Measurements from ENCODE around the gene TMEM244.
"Not testable (repeated sequence)": the region's sequence is repeated elsewhere in the genome, so short reads cannot be mapped to it uniquely, and the experiment has no call there.

The TMEM244 gene

DNA sequence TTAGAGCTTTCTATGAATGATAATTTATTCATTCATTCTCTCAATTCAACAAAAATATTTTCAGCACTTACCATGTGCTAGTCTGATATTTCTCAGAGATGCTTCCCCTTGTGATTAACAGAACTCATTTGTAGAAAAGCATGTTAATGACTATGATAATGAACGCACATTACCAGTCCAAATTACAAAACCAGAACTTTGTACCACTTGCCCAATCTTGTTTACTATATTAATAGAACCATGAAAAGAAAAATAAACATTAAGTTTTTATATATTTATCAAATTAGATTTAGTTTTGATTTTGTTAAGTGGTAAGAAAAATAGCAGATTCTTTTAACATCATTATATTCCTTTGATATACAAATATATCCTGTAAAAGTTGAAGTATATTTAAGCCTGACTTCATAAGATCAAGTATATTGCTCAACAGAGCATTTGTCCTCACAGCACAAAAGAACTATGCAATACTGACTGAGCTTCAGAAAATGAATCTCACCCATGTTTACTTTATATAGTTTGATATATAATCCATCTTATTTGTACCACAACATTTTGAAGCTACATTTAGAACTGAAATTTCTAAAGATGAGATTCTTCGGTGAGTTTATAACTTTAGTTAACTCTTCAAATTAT lies 48.9 kb downstream of the TMEM244 start:
- DNase-seq (ENCODE audit: low read depth in 3 of 3): no peak

DNA sequence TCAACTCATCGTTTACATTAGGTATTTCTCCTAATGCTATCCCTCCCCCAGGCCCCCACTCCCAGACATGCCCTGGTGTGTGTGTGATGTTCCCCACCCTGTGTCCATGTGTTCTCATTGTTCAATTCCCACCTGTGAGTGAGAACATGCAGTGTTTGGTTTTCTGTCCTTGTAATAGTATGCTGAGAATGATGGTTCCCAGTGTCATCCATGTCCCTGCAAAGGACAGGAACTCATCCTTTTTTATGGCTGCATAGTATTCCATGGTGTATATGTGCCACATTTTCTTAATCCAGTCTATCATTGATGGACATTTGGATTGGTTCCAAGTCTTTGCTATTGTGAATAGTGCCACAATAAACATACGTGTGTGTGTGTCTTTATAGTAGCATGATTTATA lies 54.0 kb downstream of the TMEM244 start:
- DNase-seq (ENCODE audit: low read depth in 3 of 3): not testable (repeated sequence)

DNA sequence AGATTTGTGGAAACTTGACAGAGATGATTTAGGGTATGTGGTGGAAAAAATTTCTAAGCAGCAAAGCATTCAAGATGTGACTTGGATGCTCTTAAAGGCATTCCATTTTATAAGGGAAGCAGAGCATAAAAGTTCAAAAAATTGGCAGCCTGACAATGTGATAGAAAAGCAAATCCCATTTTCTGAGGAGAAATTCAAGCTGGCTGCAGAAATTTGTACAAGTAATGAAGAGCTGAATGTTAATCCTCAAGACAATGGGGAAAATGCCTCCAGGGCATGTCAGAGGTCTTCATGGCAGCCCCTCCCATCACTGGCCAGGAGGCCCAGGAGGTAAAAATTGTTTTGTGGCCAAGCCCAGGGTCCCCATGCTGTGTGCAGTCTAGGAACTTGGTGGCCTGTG lies 58.2 kb downstream of the TMEM244 start:
- DNase-seq (ENCODE audit: low read depth in 3 of 3): not testable (repeated sequence)

DNA sequence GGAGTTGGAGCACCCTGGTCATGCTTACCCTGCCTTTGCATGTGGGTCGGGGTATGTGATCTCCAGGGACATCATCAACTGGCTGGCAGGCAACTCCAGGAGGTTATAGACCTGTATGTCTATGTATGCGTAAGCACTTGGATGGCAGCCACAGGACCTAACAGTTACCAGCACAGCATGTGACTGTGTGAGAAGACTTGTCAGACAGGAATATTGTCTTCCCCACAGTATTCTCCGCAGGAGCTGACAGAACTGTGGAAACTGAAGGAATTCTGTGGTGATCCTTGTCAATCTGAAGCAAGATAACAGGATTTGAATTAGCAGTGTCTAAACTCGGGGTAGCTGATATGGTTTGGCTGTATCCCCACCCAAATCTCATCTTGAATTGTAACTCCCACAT lies 59.2 kb downstream of the TMEM244 start:
- DNase-seq (ENCODE audit: low read depth in 3 of 3): no peak

DNA sequence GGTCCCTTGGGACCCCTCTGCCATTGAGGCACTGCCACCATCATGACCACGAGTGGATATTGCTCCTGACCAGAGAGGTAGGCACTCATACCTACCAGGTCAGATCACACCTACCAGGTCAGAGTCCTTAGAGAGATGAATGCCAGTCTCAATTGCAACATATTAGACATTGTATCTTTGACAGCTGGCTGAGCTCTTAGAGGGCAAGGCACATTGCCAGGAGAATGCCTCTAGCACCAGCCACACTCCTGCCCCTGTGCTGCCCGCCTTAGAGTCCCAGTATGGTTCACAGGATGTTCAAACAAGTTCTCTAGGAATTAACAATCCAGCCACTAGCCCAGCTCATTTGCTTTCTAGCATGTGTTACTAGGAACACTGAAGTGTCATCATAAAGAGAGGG lies 65.9 kb downstream of the TMEM244 start:
- no peak for DNase-seq (ENCODE audit: low read depth in 3 of 3)

DNA sequence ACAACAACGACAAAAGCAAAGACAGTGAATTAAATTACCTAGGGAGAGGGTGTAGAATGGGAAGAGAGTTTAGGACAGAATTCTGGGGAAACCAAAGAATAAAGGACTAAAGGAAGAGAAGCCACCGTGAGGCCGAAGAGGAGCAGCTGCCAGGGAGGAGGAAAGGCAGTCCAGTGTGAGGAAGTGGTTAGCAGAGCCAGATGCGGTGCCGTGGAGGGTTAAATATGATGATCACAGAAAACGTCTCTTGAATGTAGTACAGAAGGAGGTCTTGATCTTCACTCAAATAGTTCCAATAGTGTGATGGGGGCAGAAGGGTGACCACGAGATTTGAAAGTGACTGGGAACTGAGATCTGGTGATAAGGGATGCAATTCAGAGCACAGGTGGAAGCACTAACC lies 67.7 kb downstream of the TMEM244 start:
- no peak for DNase-seq (ENCODE audit: low read depth in 3 of 3)

DNA sequence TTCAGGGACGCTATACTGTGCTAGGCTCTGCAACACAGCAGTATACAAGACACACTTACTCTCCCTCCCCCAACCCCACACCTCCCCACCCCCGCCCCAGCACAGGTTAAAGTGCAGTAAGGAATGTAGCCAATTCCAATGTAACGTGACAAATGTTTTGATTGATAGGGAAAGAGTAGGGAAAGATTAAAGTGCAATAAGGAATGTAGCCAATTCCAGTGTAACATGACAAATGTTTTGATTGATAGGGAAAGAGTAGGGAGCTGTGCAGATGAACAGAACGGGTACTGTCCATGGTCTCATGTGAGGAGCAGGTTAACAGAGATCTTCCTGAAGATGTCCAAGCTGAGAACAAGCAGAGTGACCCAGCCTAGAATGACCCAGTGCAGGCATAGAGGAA lies 69.1 kb downstream of the TMEM244 start:
- DNase-seq (ENCODE audit: low read depth in 3 of 3): no peak

DNA sequence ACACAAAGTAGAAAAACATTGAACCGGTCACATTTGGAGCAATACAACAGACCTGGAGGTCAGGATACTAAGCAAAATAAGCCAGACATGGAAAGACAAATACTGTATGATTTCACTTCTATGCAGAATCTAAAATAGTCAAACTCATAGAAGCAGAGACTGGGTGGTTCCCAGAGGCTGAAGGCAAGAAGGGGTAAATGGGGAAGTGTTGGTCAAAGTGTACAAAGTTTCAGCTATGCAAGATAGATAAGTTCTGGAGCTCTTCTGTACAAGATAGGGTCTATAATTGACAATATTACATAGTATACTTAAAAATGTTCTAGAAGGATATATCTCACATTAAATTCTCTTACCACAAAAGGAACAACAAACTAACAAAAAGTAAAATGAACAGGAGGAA lies 70.3 kb downstream of the TMEM244 start:
- DNase-seq (ENCODE audit: low read depth in 3 of 3): no peak

DNA sequence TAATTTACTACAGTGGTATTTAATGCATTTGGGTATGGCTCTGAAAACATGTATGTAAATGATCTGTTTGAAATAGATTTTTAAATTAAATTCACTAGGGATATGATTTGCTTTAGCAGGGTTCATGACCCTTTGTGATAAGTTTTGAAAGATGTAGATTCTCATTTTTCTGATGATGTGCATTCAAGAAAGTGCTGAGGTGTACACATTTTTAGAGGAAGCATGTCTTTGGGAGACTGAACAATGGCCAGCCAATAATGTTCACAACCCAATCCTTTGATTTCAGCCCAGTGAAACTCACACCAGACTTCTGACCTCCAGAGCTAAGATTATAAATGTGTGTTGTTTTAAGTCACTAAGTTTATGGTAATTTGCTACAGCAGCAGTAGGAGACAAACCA lies 71.1 kb downstream of the TMEM244 start:
- no peak for DNase-seq (ENCODE audit: low read depth in 3 of 3)

DNA sequence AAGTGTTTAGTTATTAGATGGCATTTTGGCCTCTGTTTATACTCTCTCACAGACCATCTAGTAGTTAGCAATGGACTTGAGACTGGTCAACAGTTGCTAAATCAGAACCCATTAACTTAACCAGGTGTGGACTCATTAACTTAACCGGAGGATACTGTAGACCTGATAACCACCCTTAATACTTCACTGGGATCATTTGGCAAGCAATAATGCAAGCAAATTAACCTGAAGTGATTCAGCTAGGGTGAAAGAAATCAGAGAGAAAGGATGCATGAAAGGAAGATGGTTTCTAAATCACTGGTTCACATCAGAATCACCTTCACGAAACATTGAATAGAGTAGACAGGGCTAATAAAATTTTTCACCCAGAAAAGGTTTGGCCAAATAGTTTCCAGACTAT lies 73.3 kb downstream of the TMEM244 start:
- no peak for DNase-seq (ENCODE audit: low read depth in 3 of 3)

DNA sequence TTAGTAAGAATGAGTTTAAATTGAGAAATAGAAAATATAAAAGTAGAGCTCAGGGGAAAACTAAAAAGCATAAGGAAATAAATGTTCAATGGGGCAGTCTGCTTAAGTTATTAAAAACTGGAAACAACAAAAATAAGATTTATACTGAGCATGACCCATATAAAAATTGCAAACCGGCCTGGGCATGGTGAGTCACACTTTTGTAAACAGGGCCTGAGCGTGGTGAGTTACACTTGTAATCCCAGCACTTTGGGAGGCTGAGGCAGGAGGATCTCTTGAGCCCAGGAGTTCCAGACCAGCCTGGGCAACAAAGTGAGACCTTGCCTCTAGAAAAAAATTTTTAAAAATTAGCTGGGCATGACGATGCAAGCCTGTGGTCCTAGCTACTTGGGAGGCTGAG lies 74.6 kb downstream of the TMEM244 start:
- no peak for DNase-seq (ENCODE audit: low read depth in 3 of 3)

DNA sequence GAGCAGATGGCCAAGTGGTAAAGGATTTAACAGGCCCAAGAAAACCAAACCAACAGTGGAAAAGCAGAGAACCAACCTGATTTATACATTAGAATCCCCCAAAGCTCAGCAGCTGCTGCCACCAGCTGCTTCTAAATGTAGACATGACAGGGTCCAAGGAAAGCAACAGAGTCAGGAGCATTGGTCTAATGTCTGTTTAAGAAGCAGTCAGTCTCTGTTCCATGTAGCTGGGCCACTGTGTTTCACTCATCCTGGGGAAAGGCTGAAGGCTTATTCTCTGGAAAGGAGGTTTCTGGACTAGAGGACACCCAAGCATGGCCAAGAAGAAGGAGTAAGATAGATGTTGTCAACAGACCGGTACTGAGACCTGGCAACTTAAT lies 75.4 kb downstream of the TMEM244 start:
- DNase-seq (ENCODE audit: low read depth in 3 of 3): no peak

DNA sequence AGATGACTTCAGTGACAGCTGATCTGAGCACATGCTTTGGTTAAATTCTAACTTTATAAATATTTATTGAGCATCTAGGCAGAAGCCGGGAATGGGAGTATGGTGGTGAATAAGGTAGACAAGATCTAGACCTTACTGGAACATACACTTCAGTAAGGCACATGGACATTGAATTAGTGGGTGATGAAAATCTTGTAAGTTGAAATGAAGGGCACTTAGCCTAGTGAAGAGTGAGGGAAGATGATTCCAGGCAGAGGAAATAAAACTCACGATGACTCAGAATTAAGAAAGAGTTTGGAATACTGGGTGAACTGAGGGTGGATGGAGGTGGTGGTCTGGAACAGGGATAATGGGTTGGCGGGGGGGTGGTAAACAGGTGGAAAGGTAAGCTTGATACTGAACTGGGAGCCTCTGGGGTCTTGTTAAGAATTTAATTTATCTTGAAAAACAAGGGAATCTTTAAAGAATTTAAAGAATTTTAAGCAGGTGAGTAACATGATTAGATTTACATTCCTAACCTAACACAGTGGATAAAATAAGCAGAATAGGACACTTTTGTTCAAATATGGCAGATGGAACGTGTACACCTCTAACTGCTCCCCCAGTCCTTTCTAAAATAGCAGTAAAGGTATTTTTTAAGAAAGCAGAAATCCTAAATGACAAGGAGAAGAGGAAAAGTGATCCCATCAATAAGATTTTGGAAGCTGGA lies 75.9 kb downstream of the TMEM244 start:
- no peak for DNase-seq (ENCODE audit: low read depth in 3 of 3)

All from stimulated activated CD4-positive, alpha-beta T cell treated with anti-CD3 and anti-CD28 coated beads, TNF-alpha, amount 100 ng/mL, for 4 hours (primary cell).